ENCODE results near the gene GCN1.

- TF ChIP-seq POLR2AphosphoS5 (IDR thresholded peaks at IDR 0.05; ENCODE audit: borderline replicate concordance, low read depth, low read length) = no peak
- no peak for TF ChIP-seq EZH2 (IDR thresholded peaks at IDR 0.05)
- no peak for TF ChIP-seq FOXP2 (optimal IDR thresholded peaks at IDR 0.05; ENCODE audit: control extremely low read depth, extremely low read length, insufficient read depth)
These were observed 104.7 kb downstream of the GCN1 start for GRCh38 chr12:120089796-120090195.

Data from SK-N-MC (cell line).